Gastroesophageal sphincter (tissue), 4 donors: ENCODE data around the gene MPL. TPM values are rescaled to one million over a fixed set of nuclear protein-coding genes. Genes with fewer than 3 reads are reported as not detected.

Experiments used
- ATAC-seq: fragments of 150-250 bp; one replicate; pipeline ENCODE4 v1.9.1; 2016; ENCODE audit warnings: mild to moderate bottlenecking, moderate library complexity
- H3K27ac ChIP-seq, 4 donors: fragments of 200-600 bp; sonication (generic) in 3 of 4; 1 replicate in 3 of 4; 2 replicates in 1 of 4; pipeline ENCODE4 v1.5.1; 2016 to 2019
- H3K27me3 ChIP-seq: fragments of 200-600 bp; sonication (generic); one replicate; pipeline ENCODE4 v1.5.1; 2019
- H3K36me3 ChIP-seq, 2 donors: fragments of 200-600 bp; sonication (generic); one replicate each; pipeline ENCODE4 v1.5.1; 2019; ENCODE audit warnings: control low read depth in 1 of 2
- H3K4me1 ChIP-seq, 3 donors: fragments of 200-600 bp; sonication (generic); 1 replicate in 2 of 3; 2 replicates in 1 of 3; pipeline ENCODE4 v1.5.1; 2016 to 2019; ENCODE audit warnings: control low read depth in 2 of 3
- H3K4me3 ChIP-seq, 2 donors: fragments of 200-600 bp; sonication (generic); one replicate each; pipeline ENCODE4 v1.5.1; 2019; ENCODE audit warnings: mild to moderate bottlenecking in 1 of 2, moderate library complexity in 1 of 2
- H3K9me3 ChIP-seq, 3 donors: fragments of 200-600 bp; sonication (generic); one replicate each; pipeline ENCODE4 v1.5.1; 2017 to 2019; ENCODE audit warnings: control low read depth in 2 of 3
- CTCF ChIP-seq, 4 experiments: fragments of 200-600 bp in 2 of 4; fragments of 450-650 bp in 2 of 4; sonication (generic) in 1 of 4; IDR thresholded peaks; one replicate each; pipeline ENCODE4 v1.5.1; 2017 to 2019; ENCODE audit warnings: antibody characterized with exemption in 4 of 4, mild to moderate bottlenecking in 2 of 4, moderate library complexity in 2 of 4
- EP300 ChIP-seq: sonication (generic); formaldehyde crosslinking; IDR thresholded peaks from one replicate; pipeline ENCODE4 v1.6.1; 2017; ENCODE audit warnings: antibody characterized with exemption, mild to moderate bottlenecking
- POLR2A ChIP-seq, 2 donors: fragments of 450-650 bp; IDR thresholded peaks; one replicate each; pipeline ENCODE4 v1.6.1; 2017; ENCODE audit warnings: antibody characterized with exemption in 2 of 2, mild to moderate bottlenecking in 2 of 2, moderate library complexity in 1 of 2
- POLR2AphosphoS5 ChIP-seq: sonication (generic); formaldehyde crosslinking; IDR thresholded peaks from one replicate; pipeline ENCODE4 v1.6.1; 2017; ENCODE audit warnings: antibody characterized with exemption
- WGBS, 2 donors: methylation state at CpG; one replicate each; pipeline ENCODE4 v1.1.5; 2018; ENCODE audit warnings: low coverage in 1 of 2; 5-methylcytosine and 5-hydroxymethylcytosine counted together
- total RNA-seq, 4 donors: library from RNA; depleted of rRNA; stranded (reverse); fragments of >200 nt; gene quantifications; one replicate each; pipeline ENCODE4 v1.1.0, GENCODE V29; 2016

The MPL gene
- total RNA-seq, 4 donors from 2014 or later: 0.27 to 1.1 TPM; not detected in 2

DNA sequence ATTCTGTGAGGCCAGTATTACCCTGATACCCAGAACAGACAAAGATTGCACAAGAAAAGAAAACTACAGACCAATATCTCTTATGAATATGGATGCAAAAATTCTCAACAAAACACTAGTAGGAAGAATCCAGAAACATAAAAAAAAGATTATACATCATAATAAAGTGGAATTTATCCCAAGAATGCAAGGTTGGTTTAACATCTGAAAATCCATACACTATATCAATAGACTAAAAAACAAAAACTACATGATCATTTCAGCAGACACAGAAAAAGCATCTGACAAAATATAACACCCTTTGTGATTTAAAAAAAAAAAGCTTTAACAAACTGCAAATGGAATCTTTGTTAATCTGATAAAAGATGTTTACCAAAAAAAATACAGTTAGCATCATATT, 12.2 kb upstream of the MPL start:
- Histone ChIP-seq H3K4me1 (peaks cover 0 to 8% (median 2%) of the 10 kb centered on the region in 3 donors), H3K4me3 (no peak overlapping the region), H3K36me3 (no peaks in the 10 kb centered on the region), H3K27ac (no peak overlapping the region), H3K27me3 (no peaks in the 10 kb centered on the region), H3K9me3 (peaks cover 0 to 28% (median 0%) of the 10 kb centered on the region in 3 donors)
- no peak for ATAC-seq
- TF ChIP-seq POLR2AphosphoS5 (no peak), EP300 (no peak), CTCF (IDR thresholded peaks at IDR 0.05) (no peak), POLR2A (IDR thresholded peaks at IDR 0.05) (no peak)

- TF ChIP-seq POLR2AphosphoS5 (no peak), POLR2A (IDR thresholded peaks at IDR 0.05) (no peak)
- Histone ChIP-seq H3K4me3 (no peak overlapping the region), H3K4me1 (peaks cover 0 to 8% (median 3%) of the 10 kb centered on the region in 3 donors), H3K9me3 (peaks cover 0 to 28% (median 0%) of the 10 kb centered on the region in 3 donors), H3K36me3 (no peaks in the 10 kb centered on the region), H3K27ac (no peak overlapping the region), H3K27me3 (no peaks in the 10 kb centered on the region)
- WGBS, 2 donors: 71 to 89% methylated on average over 1 of the region's 1 CpG
- ATAC-seq: no peak
These were observed 9.9 kb upstream of the MPL start for GRCh38 chr1:43327549-43328292.

- TF ChIP-seq EP300: no peak
- no peak for TF ChIP-seq CTCF (IDR thresholded peaks at IDR 0.05)
- TF ChIP-seq POLR2AphosphoS5: no peak
- TF ChIP-seq POLR2A (IDR thresholded peaks at IDR 0.05): no peak
- peaks cover 0 to 8% (median 3%) of the 10 kb centered on the region in 3 donors for H3K4me1 ChIP-seq
- H3K27me3 ChIP-seq: no peaks in the 10 kb centered on the region
- no peaks in the 10 kb centered on the region for H3K36me3 ChIP-seq
- H3K9me3 ChIP-seq: peaks cover 0 to 14% (median 0%) of the 10 kb centered on the region in 3 donors
- peak overlapping the region in 2 of 4 donors; percentile 31 to 51 for H3K27ac ChIP-seq
- no peak overlapping the region for H3K4me3 ChIP-seq
- 35 to 60% methylated on average over 2 to 4 of the region's 6 CpGs for WGBS, 2 donors
- ATAC-seq: peak; percentile 75
These were observed 7.4 kb upstream of the MPL start for GRCh38 chr1:43329995-43330751.

- no peak overlapping the region for H3K4me3 ChIP-seq
- peaks cover 0 to 8% (median 3%) of the 10 kb centered on the region in 3 donors for H3K4me1 ChIP-seq
- H3K36me3 ChIP-seq: no peaks in the 10 kb centered on the region
- H3K27me3 ChIP-seq: no peaks in the 10 kb centered on the region
- no peak for ATAC-seq
- peaks cover 0 to 7% (median 0%) of the 10 kb centered on the region in 3 donors for H3K9me3 ChIP-seq
- TF ChIP-seq POLR2AphosphoS5: no peak
- TF ChIP-seq CTCF (IDR thresholded peaks at IDR 0.05): no peak
- TF ChIP-seq POLR2A (IDR thresholded peaks at IDR 0.05): no peak
- no peak for TF ChIP-seq EP300
- 88 to 98% methylated on average over 3 to 5 of the region's 5 CpGs for WGBS, 2 donors
- H3K27ac ChIP-seq: no peak overlapping the region
These were observed 5.9 kb upstream of the MPL start for GRCh38 chr1:43331688-43332087.

DNA sequence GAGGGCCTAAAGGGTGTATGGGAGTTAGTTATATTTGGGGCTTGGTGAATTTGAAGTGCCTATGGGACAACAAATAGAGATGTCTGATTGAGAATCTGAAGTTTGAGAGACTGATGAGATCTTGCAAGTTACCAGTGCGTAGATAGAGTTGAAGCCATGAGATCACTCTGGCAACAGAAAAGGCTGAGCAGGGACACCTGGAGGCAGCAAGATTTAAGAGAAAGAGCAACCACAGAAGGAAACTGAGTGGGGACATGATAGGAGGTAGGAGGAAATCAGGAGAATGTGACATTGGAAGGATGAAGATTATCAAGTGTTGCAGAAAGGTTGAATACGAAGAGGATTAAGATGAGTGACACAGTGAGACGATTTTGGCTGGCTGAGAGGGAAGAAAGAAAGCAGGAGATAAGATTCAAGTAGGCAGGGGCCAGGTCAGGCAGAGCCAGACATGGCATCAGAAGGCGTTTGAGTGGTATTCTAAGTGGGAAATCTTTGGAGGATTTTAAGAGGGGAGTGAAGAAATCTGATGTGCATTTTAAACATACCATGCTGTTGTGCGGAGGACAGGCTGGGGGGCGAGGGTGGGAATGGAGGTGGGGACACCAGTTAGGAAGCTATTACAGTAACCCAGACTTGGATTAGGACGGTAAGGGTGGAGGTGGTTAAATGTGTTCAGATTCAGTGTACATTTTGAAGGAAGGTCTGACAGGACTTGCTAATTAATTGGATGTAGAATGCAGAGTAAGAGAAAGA, 3.0 kb upstream of the MPL start:
- Histone ChIP-seq H3K27ac (no peak overlapping the region), H3K9me3 (no peaks in the 10 kb centered on the region), H3K4me1 (peaks cover 0 to 8% (median 3%) of the 10 kb centered on the region in 3 donors), H3K27me3 (no peaks in the 10 kb centered on the region), H3K36me3 (no peaks in the 10 kb centered on the region), H3K4me3 (no peak overlapping the region)
- no peak for ATAC-seq
- 61 to 68% methylated on average over 5 to 7 of the region's 7 CpGs for WGBS, 2 donors
- TF ChIP-seq POLR2A (IDR thresholded peaks at IDR 0.05) (no peak), EP300 (no peak), CTCF (IDR thresholded peaks at IDR 0.05) (no peak), POLR2AphosphoS5 (no peak)
